Measurements from ENCODE around the gene TMEM198. TPM values are rescaled to one million over a fixed set of nuclear protein-coding genes. Genes with fewer than 3 reads are reported as not detected.

The TMEM198 gene
- total and polyA plus RNA-seq, 2 of the 4 experiments (the other 2 are of a cell fraction) = 0.18 to 2.2 TPM

DNA sequence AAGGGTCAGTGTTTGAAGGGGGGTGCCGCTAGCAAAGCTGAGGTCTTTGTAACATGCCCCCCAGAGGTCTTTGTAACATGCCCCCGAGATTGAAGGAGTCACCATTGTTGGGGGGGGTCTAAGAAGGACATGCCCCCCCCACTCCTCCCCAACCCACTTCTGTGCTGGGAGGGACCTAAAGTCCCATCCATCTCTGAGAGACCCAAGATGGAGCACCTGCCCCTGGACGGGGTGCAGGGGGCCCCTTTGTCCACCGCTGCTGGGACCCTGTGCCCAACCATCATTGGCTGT lies 35.4 kb upstream of the TMEM198 start:
- Histone ChIP-seq H2BK15ac (ENCODE audit: low read depth, low read length) (no peak overlapping the region), H2BK120ac (ENCODE audit: low read depth, low read length) (no peak overlapping the region), H3K4me3 (ENCODE audit: insufficient read depth, low read depth, low read length) (no peak overlapping the region), H3K36me3 (ENCODE audit: control insufficient read depth, insufficient read depth, low read length) (peaks cover 37% of the 10 kb centered on the region), H2BK20ac (ENCODE audit: low read depth, low read length) (no peak overlapping the region), H3K4me1 (ENCODE audit: control insufficient read depth, insufficient read depth, low read length) (0 out of 2 replicates have a peak, but pooled peaks cover 4% of the 10 kb centered on the region), H2BK5ac (ENCODE audit: low read depth, low read length, poor library complexity, severe bottlenecking) (no peak overlapping the region), H3K4ac (ENCODE audit: low read depth, low read length) (no peak overlapping the region), H3K9me1 (ENCODE audit: insufficient read depth, low read length) (no peaks in the 10 kb centered on the region), H4K20me1 (ENCODE audit: insufficient read depth, low read length) (no peaks in the 10 kb centered on the region), H4K91ac (ENCODE audit: insufficient read depth, low read depth, low read length) (no peak overlapping the region), H3K14ac (replicated peaks; ENCODE audit: low read depth, low read length) (no peak overlapping the region), H3K23ac (ENCODE audit: low read depth, low read length) (no peak overlapping the region), H3K4me2 (ENCODE audit: low read depth, low read length) (no peak overlapping the region), H3K9me3 (ENCODE audit: control insufficient read depth, insufficient read depth, low read length) (no peaks in the 10 kb centered on the region), H3K18ac (ENCODE audit: low read depth, low read length) (no peak overlapping the region), H2AK9ac (replicated peaks; ENCODE audit: low read depth, low read length, poor library complexity) (no peak overlapping the region), H3K9ac (ENCODE audit: low read depth, low read length) (no peak overlapping the region), H2AK5ac (ENCODE audit: low read depth, low read length) (no peak overlapping the region), H2AFZ (replicated peaks; ENCODE audit: low read length, poor library complexity) (no peak overlapping the region), H3K79me1 (ENCODE audit: low read depth in 1 of 2, low read length in 2 of 2) (no peaks in the 10 kb centered on the region; a peak in 1 of 4 replicates), H3K27ac (ENCODE audit: insufficient read depth, low read length) (no peak overlapping the region), H4K8ac (ENCODE audit: low read depth in 2 of 2, low read length in 2 of 2) (no peak overlapping the region), H3K27me3 (ENCODE audit: control insufficient read depth, insufficient read depth, low read length) (peaks cover 30% of the 10 kb centered on the region), H3K56ac (ENCODE audit: extremely low read depth, insufficient read depth, low read length) (no peak overlapping the region), H4K5ac (ENCODE audit: low read depth, low read length) (no peak overlapping the region)
- no CpG with 5 or more reads among the region's 4 CpGs for WGBS, 2 experiments (ENCODE audit: extremely low coverage in 2 of 2, insufficient read length in 1 of 2)
- intact Hi-C loops (cut with micrococcal nuclease) (no loop called here), dilution Hi-C loops (cut with HindIII; ENCODE audit: low sequenced_read_pairs, unreplicated experiment) (no loop called here), in situ Hi-C loops (cut with MboI; ENCODE audit: low sequenced_read_pairs) (no loop called here)
- DNase-seq (no peak), ATAC-seq (ENCODE audit: low read depth) (no peak)
- TF ChIP-seq NFE2L2 (IDR thresholded peaks at IDR 0.05; ENCODE audit: low read depth, low read length) (no peak), MXI1 (IDR thresholded peaks at IDR 0.05; ENCODE audit: borderline replicate concordance, low read depth, low read length) (no peak), FOS (IDR thresholded peaks at IDR 0.05; ENCODE audit: low read depth, low read length) (no peak), BHLHE40 (IDR thresholded peaks at IDR 0.05; ENCODE audit: low read depth, low read length) (no peak), MAFK (IDR thresholded peaks at IDR 0.05; ENCODE audit: low read depth, low read length) (no peak), RFX5 (IDR thresholded peaks at IDR 0.05; ENCODE audit: low read depth, low read length) (no peak), SMC3 (IDR thresholded peaks at IDR 0.05; ENCODE audit: low read depth, low read length) (no peak)
- TF ChIP-seq, protein P1, sequence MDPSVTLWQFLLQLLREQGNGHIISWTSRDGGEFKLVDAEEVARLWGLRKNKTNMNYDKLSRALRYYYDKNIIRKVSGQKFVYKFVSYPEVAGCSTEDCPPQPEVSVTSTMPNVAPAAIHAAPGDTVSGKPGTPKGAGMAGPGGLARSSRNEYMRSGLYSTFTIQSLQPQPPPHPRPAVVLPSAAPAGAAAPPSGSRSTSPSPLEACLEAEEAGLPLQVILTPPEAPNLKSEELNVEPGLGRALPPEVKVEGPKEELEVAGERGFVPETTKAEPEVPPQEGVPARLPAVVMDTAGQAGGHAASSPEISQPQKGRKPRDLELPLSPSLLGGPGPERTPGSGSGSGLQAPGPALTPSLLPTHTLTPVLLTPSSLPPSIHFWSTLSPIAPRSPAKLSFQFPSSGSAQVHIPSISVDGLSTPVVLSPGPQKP (IDR thresholded peaks at IDR 0.05; ENCODE audit: borderline replicate concordance, low read depth, low read length) = no peak
- POLR2A ChIA-PET (ENCODE audit: unreplicated experiment) = interaction anchor here (0.8 kb wide), 1 partner anchor 9 kb away, joined by 3 read pairs; the partner anchor contains the start of gene GMPPA
- CTCF ChIA-PET = interaction anchor here (1.4 kb wide), 1 partner anchor 13 kb away, joined by 5 read pairs; no protein-coding TSS in a partner anchor
- no TSS peak for BruUV-seq (replicated peaks)

Measured in IMR-90 (cell line).